ENCODE results near the gene OR52E8.

The OR52E8 gene

GRCh38 chr11:5857590-5857989 is at the start of gene OR52E8:
OR52E8 (minus strand) TSS chr11:5857690; CDS start chr11:5857690, 0 bp downstream.
- in situ Hi-C loops (cut with MboI; ENCODE audit: low pct_unique_long_range_greater_than_20kb, low sequenced_read_pairs, unreplicated experiment): no loop called here
- TF ChIP-seq CTCF (IDR thresholded peaks at IDR 0.05; ENCODE audit: extremely low read depth, insufficient read depth, missing control alignments): no peak
- no peak for DNase-seq (ENCODE audit: low spot score)

- DNase-seq (ENCODE audit: low spot score): no peak
- in situ Hi-C loops (cut with MboI; ENCODE audit: low pct_unique_long_range_greater_than_20kb, low sequenced_read_pairs, unreplicated experiment): no loop called here
- no peak for TF ChIP-seq CTCF (IDR thresholded peaks at IDR 0.05; ENCODE audit: extremely low read depth, insufficient read depth, missing control alignments)
Measured at GRCh38 chr11:5899534-5899933, 42.0 kb upstream of the OR52E8 start.

GRCh38 chr11:5892908-5893307 is 35.4 kb upstream of the OR52E8 start, which contains the start of gene OR52E5:
OR52E5 (plus strand) TSS chr11:5893208; CDS start chr11:5900777, 7,569 bp downstream.
- no peak for TF ChIP-seq CTCF (IDR thresholded peaks at IDR 0.05; ENCODE audit: extremely low read depth, insufficient read depth, missing control alignments)
- in situ Hi-C loops (cut with MboI; ENCODE audit: low pct_unique_long_range_greater_than_20kb, low sequenced_read_pairs, unreplicated experiment): no loop called here

GRCh38 chr11:5891216-5891800 is 33.8 kb upstream of the OR52E8 start:
- peak; percentile 11 for TF ChIP-seq CTCF (IDR thresholded peaks at IDR 0.05; ENCODE audit: extremely low read depth, insufficient read depth, missing control alignments)
- in situ Hi-C loops (cut with MboI; ENCODE audit: low pct_unique_long_range_greater_than_20kb, low sequenced_read_pairs, unreplicated experiment): no loop called here
- peak; percentile 3 for DNase-seq (ENCODE audit: low spot score)

More at GRCh38 chr11:5892908-5893307, 35.4 kb upstream of the OR52E8 start, which contains the start of gene OR52E5:
- no peak for DNase-seq (ENCODE audit: low spot score)

- TF ChIP-seq CTCF (IDR thresholded peaks at IDR 0.05; ENCODE audit: extremely low read depth, insufficient read depth, missing control alignments): no peak
- no peak for DNase-seq (ENCODE audit: low spot score)
- in situ Hi-C loops (cut with MboI; ENCODE audit: low pct_unique_long_range_greater_than_20kb, low sequenced_read_pairs, unreplicated experiment): no loop called here
Measured at GRCh38 chr11:5887661-5888060, 30.2 kb upstream of the OR52E8 start.

GRCh38 chr11:5887172-5887571 is 29.7 kb upstream of the OR52E8 start:
- in situ Hi-C loops (cut with MboI; ENCODE audit: low pct_unique_long_range_greater_than_20kb, low sequenced_read_pairs, unreplicated experiment): no loop called here
- no peak for TF ChIP-seq CTCF (IDR thresholded peaks at IDR 0.05; ENCODE audit: extremely low read depth, insufficient read depth, missing control alignments)
- no peak for DNase-seq (ENCODE audit: low spot score)
